Loucy (cell line): Measurements from ENCODE around the gene WDR33.

Experiments
- H2AFZ ChIP-seq: fragments of 200-600 bp; sonication (generic); 2 replicates; pipeline ENCODE4 v1.6.0; 2016; ENCODE audit warnings: antibody characterized with exemption, mild to moderate bottlenecking, low read length, moderate library complexity
- H3F3A ChIP-seq: fragments of 200-600 bp; 2 replicates; pipeline ENCODE4 v1.6.0; 2016; ENCODE audit warnings: antibody characterized with exemption, low read depth, mild to moderate bottlenecking
- H3K27me3 ChIP-seq: fragments of 200-600 bp; sonication (generic); 2 replicates; pipeline ENCODE4 v1.6.1; 2014; ENCODE audit warnings: low read length, mild to moderate bottlenecking; ENCODE audit not compliant: insufficient read depth, poor library complexity, severe bottlenecking
- H3K36me3 ChIP-seq: fragments of 200-600 bp; sonication (generic); 2 replicates; pipeline ENCODE4 v1.6.1; 2016; ENCODE audit warnings: low read length; ENCODE audit not compliant: insufficient read depth
- H3K4me1 ChIP-seq: fragments of 200-600 bp; sonication (generic); 2 replicates; pipeline ENCODE4 v1.5.1; 2014; ENCODE audit warnings: low read length, mild to moderate bottlenecking; ENCODE audit not compliant: insufficient read depth, poor library complexity, severe bottlenecking
- H3K4me2 ChIP-seq: fragments of 200-600 bp; sonication (generic); 2 replicates; pipeline ENCODE4 v1.6.0; 2014; ENCODE audit warnings: antibody characterized with exemption, low read length, low read depth, mild to moderate bottlenecking; ENCODE audit not compliant: poor library complexity, severe bottlenecking
- H3K4me3 ChIP-seq: fragments of 200-600 bp; sonication (generic); 2 replicates; pipeline ENCODE4 v1.5.1; 2014; ENCODE audit warnings: low read length, mild to moderate bottlenecking, mixed read lengths; ENCODE audit not compliant: poor library complexity, severe bottlenecking
- H3K79me2 ChIP-seq: fragments of 200-600 bp; sonication (generic); 2 replicates; pipeline ENCODE4 v1.6.1; 2014; ENCODE audit warnings: low read length; ENCODE audit not compliant: insufficient read depth
- H3K9ac ChIP-seq: fragments of 200-600 bp; sonication (generic); 2 replicates; pipeline ENCODE4 v1.6.0; 2014; ENCODE audit warnings: mild to moderate bottlenecking, low read depth, low read length, moderate library complexity; ENCODE audit not compliant: poor library complexity, severe bottlenecking
- H3K9me2 ChIP-seq: fragments of 200-600 bp; sonication (generic); replicated peaks from 2 replicates; pipeline ENCODE4 v1.6.1; 2016; ENCODE audit warnings: low read depth, low read length, mixed read lengths
- H3K9me3 ChIP-seq: fragments of 200-600 bp; sonication (generic); 2 replicates; pipeline ENCODE4 v1.6.1; 2014; ENCODE audit warnings: mild to moderate bottlenecking, antibody characterized with exemption, low read length, low read depth; ENCODE audit not compliant: insufficient read depth
- H4K20me1 ChIP-seq: fragments of 200-600 bp; sonication (generic); 2 replicates; pipeline ENCODE4 v1.6.0; 2014; ENCODE audit warnings: antibody characterized with exemption, low read length, mild to moderate bottlenecking; ENCODE audit not compliant: insufficient read depth, poor library complexity, severe bottlenecking
- CTCF ChIP-seq: fragments of 200-600 bp; sonication (generic); conservative IDR thresholded peaks from 2 replicates; pipeline ENCODE4 v1.5.1; 2014; ENCODE audit warnings: mild to moderate bottlenecking, antibody characterized with exemption, low read length
- EZH2phosphoT487 ChIP-seq: fragments of 200-600 bp; IDR thresholded peaks from 2 replicates; pipeline ENCODE4 v1.6.1; 2018; ENCODE audit warnings: antibody characterized with exemption, mild to moderate bottlenecking, moderate library complexity, borderline replicate concordance

The WDR33 gene

DNA sequence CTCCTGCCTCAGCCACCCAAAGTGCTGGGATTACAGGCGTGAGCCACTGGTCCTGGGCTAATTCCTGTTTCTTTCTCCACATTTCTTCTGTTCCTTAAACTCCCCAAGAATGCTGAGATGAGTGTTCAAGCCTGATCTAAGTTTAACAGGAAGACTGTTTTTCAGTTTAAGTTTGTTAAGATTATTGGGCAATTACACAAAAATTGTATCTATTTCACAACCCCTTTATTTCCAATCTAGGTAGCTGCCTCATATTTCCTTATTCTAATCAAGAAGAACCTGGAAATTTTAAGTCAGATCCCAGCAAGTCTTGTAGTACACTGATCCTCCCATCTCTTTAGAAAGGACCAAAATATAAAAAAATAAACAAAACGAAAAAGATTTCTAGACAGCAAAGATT is 98.0 kb downstream of the WDR33 start:
- H3F3A ChIP-seq: no peaks in the 10 kb centered on the region
- H3K4me3 ChIP-seq: no peak overlapping the region
- H2AFZ ChIP-seq: no peak overlapping the region
- peaks cover 5% of the 10 kb centered on the region for H3K4me1 ChIP-seq
- H3K9ac ChIP-seq: no peak overlapping the region
- no peaks in the 10 kb centered on the region for H3K9me2 ChIP-seq
- H4K20me1 ChIP-seq: no peaks in the 10 kb centered on the region
- TF ChIP-seq CTCF (no peak), EZH2phosphoT487 (no peak)
- H3K27me3 ChIP-seq: no peaks in the 10 kb centered on the region
- H3K4me2 ChIP-seq: no peak overlapping the region
- no peaks in the 10 kb centered on the region for H3K79me2 ChIP-seq
- H3K36me3 ChIP-seq: peaks cover 18% of the 10 kb centered on the region; the same call in 1 of the 2 replicates
- no peaks in the 10 kb centered on the region for H3K9me3 ChIP-seq

DNA sequence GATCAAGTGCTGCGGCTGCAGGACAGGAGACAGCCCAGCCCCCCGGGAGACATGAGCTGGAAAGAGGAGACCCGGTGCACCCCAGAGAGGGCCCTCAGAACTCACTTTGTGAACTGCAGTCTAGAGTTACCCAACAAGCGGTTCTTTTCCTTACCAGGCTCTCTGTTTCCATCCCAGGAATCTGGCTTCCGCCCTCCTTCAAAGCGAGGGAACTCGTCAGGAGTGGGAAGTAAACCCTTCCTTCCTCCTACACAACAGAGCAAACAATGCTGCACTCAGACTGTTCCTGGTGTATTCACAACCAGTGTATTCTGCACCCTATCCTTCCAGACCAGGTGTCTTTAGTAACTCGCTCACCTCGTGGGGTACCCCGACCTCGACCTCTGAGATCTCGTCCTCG is 101.6 kb downstream of the WDR33 start:
- H2AFZ ChIP-seq: no peak overlapping the region
- H3F3A ChIP-seq: peaks cover 2% of the 10 kb centered on the region; the same call in 1 of the 2 replicates
- H3K4me3 ChIP-seq: no peak overlapping the region
- H3K79me2 ChIP-seq: peaks cover 4% of the 10 kb centered on the region
- H3K9me2 ChIP-seq: no peaks in the 10 kb centered on the region
- H3K27me3 ChIP-seq: no peaks in the 10 kb centered on the region
- peaks cover 23% of the 10 kb centered on the region; the same call in 1 of the 2 replicates for H3K36me3 ChIP-seq
- no peak overlapping the region for H3K9ac ChIP-seq
- TF ChIP-seq EZH2phosphoT487 (no peak), CTCF (no peak)
- H3K9me3 ChIP-seq: no peaks in the 10 kb centered on the region
- no peak overlapping the region for H3K4me2 ChIP-seq
- H4K20me1 ChIP-seq: peaks cover 4% of the 10 kb centered on the region
- H3K4me1 ChIP-seq: peaks cover 9% of the 10 kb centered on the region

GRCh38 chr2:127707890-127708648 is 102.9 kb downstream of the WDR33 start:
- H3K27me3 ChIP-seq: no peaks in the 10 kb centered on the region
- H3K9me3 ChIP-seq: no peaks in the 10 kb centered on the region
- H3K4me2 ChIP-seq: no peak overlapping the region
- no peak overlapping the region for H2AFZ ChIP-seq
- peaks cover 21% of the 10 kb centered on the region for H3K4me1 ChIP-seq
- no peaks in the 10 kb centered on the region for H3K9me2 ChIP-seq
- peaks cover 3% of the 10 kb centered on the region; the same call in 1 of the 2 replicates for H3F3A ChIP-seq
- peaks cover 17% of the 10 kb centered on the region for H3K79me2 ChIP-seq
- peaks cover 17% of the 10 kb centered on the region for H4K20me1 ChIP-seq
- H3K9ac ChIP-seq: no peak overlapping the region
- H3K36me3 ChIP-seq: peaks cover 23% of the 10 kb centered on the region; the same call in 1 of the 2 replicates
- TF ChIP-seq EZH2phosphoT487 (no peak), CTCF (no peak)
- H3K4me3 ChIP-seq: no peak overlapping the region
